GM18907 (cell line): ENCODE measurements around the gene SYTL3.
A peak's percentile ranks its signal among the peaks of the same experiment; 100 is the strongest.
"Not testable (repeated sequence)": the region's sequence is repeated elsewhere in the genome, so short reads cannot be mapped to it uniquely, and the experiment has no call there.

Experiments
- ATAC-seq: cut with Tn5 transposase; IDR thresholded peaks from one replicate; pipeline ENCODE4 v1.9.1; 2021; ENCODE audit warnings: mild to moderate bottlenecking, moderate library complexity; ENCODE audit not compliant: unreplicated experiment

Gene SYTL3

GRCh38 chr6:158786645-158787304, 136.9 kb downstream of the SYTL3 start:
- ATAC-seq, result no peak

DNA sequence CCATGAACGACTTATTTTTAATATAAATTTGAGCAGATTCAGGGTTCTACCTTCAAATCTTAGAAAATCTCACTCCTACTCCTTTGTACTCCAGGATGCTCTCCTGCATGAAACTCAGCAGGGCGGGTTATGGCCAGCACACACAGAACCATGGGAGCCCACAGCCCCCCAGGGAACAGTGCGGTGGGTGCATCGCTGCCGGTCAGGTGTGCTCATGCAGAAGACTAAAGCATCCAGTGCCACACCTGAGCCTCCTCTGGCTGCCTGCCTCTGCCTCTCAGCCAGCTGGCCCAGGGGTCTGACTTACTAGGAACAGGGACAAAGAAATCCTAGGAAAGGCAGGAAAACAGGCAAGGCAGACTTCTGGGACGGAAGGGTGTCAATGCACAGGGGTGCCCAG, 137.5 kb downstream of the SYTL3 start:
- no peak for ATAC-seq

DNA sequence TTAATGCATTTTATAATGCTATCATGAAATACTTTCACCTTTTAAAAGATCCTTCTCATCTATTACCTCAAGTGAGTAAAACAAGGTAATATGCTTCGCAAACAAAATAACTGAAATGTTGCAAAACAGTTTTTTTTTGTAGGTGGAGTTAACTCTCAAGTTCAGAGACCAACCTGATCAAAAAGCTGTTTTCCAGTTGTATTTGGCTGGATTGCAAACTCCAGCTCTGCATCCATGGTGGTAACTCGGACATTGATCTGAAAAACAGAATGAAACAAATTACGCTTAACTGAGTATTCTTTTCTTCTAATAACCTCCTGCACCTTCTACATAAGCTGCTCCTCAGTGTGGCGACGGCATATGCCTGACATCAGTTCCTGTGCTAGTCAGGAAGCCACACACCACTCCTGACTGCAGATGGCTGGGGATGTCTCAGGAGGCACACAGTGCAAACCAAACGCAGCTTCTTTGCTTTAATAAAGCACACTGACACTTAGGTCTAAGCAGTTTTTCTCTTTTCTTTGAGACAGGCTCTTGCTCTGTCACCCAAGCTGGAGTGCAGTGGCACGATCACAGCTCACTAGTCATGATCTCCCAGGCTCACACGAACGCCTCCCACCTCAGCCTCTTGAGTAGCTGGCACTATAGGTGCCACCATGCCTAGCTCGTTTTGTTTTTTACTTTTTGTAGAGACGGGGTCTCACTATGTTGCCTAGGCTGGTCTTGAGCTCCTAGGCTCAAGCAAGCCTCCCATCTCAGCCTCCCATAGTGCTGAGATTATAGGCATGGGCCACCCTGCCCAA, 139.5 kb downstream of the SYTL3 start:
- no peak for ATAC-seq

GRCh38 chr6:158791274-158791855, 141.5 kb downstream of the SYTL3 start:
- no peak for ATAC-seq

GRCh38 chr6:158792505-158792904, 142.7 kb downstream of the SYTL3 start:
- ATAC-seq, result not testable (repeated sequence)

DNA sequence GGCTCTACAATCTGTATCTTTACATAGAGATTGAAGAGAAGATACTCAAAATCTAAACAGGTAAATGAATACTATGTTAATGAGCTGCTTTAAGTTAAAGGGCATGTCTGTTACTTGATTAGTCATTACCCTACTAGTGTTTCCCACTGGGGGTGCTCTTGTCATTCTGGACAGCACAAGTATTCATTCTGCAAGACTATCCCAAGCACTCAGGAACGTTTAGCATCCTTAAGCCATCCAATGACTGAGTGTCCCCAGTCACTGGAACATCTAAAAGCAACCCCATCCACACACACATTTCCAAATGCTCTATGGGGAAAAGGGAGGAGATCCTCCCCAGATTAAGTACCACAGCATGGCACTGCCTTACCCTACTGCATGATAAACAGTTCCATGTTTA, 143.6 kb downstream of the SYTL3 start:
- peak; percentile 68 for ATAC-seq

DNA sequence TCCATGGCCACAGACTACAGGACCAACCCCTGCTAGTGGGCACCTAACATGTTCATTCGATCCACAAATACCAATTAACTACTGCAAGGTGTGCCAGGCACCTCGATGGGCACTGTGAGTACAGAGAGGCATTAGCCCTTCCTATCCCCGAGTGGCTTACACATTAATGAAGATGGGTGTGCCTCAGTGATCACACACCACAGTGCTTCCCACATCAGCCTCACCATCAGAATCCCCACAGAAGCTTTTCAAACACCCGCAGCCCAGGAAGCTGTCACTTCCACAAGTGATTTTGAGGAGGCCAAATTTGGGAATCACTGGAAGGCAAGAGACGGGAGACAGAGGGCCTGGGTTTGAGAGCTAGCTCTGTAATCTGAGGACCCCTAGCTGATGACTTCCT, 145.7 kb downstream of the SYTL3 start:
- ATAC-seq, result no peak

GRCh38 chr6:158796353-158796752, 146.5 kb downstream of the SYTL3 start:
- no peak for ATAC-seq

DNA sequence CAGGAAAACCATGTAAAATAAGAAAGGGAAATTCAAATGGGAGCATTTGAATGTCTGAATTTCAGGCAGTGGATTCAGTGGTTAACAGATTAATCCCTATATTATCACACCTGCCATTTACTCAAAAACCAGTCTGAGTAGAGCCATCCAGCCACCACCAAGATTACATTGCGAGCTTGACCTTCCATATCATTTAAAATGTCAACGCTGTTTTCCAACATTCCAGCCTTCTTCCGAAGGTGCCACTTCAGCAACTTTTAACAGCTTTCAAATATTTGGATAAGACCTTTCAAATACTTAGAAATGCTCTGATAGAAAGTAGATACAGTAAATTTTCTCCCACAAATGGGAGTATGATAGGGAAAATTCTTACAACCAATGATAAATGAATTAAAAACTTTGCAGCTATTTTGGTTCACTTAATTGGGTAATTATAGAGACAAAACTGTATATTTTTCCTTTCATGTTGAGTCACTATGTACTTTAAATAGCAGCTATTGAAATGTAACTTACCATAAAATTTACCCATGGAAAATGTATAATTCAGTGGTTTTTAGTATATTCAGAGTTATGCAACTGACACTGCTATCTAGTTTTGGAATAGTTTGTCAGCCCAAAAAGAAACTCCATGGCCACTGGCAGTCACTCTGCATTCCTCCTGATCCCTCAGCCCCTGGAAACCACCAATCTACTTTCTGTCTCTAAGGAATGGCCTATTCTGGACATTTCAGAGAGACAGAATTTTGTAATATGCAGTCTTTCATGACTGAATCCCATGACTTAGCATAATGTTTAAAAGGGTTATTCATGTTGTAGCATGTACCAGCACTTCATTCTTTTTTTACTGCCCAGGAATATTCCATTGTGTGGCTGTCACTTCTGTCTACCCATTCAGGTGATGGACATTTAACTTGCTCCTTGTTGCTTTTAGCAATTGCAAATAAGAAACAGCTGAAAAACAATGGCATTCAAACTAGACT, 147.8 kb downstream of the SYTL3 start:
- ATAC-seq, result no peak

DNA sequence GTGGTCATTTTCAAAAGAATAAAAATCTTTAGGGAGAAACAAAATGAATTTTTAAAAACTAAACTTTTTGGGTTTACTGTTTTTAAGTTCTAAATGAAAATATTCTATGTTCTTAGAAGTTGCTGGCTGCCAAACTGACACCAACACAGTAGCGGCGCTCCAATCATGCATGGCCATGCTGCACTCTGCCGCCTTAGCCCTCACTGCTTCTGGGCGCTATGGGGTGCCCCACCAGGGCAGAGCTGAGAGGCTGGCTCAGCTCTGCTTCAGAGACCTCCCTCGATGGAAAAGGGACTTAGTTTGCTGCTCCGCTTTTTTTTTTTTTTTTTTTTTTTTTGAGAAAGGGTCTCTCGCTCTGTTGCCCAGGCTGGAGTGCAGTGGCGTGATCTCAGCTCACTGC, 148.5 kb downstream of the SYTL3 start:
- ATAC-seq, result no peak

DNA sequence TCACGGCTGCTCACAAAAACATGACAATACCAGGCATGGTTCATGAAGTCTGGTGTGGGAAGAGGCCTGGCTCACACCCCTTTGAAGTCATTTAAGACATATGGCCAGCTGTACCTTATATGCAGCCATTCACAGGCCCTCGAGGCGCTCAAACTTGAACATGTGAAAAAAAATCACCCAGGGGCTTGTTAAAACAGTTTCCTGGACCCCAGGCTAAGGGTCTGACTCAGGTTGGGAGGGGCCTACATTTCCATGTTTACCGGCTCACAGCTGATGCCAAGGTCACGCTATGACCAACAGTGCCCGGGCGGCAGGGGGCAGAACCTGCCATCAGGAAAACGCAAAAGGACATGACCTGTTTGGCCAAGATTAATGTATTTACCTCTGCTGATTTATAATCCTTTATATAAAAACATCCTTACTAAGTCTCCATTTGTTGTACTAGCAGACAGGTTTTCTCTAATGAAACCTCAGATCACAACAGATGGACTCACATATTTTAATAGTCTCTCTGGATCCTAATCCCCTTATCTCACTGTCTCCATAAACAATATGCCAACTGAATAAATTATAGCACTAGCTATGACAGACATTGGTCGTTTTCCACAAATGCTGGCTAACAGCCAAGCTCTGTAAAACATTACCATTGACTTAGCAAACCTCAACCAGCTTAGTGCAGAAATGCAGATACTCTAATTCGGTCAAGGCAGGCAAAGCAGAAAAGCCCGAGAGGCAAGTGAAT, 149.4 kb downstream of the SYTL3 start:
- ATAC-seq, result no peak

GRCh38 chr6:158801655-158802294, 151.9 kb downstream of the SYTL3 start:
- no peak for ATAC-seq

GRCh38 chr6:158803733-158804143, 153.9 kb downstream of the SYTL3 start:
- ATAC-seq, result peak; percentile 68

GRCh38 chr6:158804207-158804606, 154.4 kb downstream of the SYTL3 start:
- ATAC-seq, result no peak

DNA sequence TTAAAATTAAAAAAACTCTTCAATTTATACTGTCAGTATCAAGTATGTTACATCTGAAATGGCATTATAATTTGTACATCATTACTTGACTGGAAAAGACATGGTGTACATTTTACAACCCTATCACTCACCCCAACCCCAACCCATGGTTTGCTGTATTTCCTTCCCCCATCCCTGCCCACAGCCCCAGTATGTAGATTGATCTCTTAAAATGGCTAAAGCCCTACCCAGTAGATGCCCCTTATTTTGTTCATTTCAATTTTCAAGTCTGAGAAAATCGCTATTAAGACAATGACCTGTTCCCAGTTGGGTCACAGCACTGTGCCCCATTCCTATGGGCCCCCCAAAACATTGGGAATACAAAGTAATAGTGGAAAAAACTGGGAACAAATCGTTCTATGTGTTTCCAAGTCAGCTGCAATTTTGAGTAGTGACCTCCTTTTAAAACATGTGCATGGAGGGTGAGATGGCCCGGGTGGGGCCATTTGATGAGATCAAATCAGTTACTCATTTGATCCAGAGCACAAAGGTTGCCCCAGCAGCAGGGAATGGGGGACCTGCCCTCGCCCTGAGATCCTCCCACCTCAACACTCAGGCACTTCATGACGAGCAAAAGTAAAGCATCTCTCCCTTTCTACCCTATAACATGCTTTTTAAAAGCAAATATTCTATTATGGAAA, 156.0 kb downstream of the SYTL3 start:
- ATAC-seq, result no peak

DNA sequence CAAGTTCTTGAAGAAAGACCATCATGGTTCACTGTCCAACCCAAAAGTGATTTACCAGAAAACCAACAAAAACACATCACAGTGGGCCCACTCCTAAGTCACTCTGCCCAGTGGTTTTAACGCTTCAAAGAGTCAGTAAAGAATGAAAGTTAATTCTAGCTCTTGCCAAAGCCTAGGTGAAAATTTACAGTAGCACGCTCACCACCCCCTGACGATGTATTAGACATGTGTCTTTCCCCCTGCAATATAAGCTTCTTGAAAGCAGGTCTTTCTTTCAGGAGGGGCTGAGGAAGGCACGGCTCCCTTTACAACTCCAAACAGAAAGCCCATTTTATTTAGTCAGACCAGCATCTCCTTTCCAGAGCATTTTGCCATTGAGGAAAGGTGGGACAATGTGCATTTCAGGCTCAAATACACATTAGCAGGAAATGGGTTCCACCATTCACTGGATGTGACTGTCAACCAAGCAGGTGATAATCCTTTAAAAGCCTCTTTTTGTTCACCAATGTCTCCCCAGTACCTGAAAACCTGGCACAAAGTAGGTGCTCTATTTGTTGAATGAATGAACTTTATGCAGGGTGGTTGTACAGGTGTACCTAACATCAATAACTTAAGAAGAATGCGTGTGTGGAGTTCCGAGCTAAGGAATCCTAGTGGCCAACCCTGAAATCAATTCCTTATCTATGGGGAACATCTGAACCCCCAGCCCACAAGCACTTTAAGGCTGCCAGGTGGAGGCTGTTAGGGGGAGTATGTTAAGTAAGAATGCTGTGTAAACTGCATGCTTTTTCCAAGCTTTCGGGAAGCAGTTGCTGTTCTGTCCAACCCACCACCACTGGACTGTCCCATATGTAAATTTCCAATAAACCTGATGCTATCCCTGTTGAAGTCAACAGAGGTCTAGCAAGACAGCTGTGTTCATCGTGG, 157.9 kb downstream of the SYTL3 start:
- ATAC-seq, result no peak

GRCh38 chr6:158808442-158808833, 158.6 kb downstream of the SYTL3 start:
- no peak for ATAC-seq
